ENCODE data around the gene N4BP3.

N4BP3 gene

DNA sequence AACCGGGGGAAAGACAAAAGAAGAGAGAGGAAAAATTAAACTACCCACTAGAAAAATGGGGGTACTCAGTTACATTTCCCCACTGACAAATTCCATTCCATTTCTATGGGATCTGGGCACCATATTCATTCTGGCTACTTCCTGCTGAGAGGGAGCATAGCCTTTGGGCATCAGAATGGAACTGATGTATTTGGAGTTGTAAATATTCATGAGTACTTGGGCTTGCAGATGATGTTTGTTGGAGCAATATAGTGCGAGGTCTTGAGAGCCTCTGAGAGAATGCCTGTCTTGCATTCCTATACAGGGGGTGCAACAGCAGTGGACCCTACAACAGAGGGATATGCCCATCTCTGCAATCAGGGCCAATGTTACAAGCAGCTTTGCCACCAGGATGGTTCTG, 57.1 kb downstream of the N4BP3 start:
- Histone ChIP-seq H3K4me1 (ENCODE audit: insufficient read depth, low read length) (no peaks in the 10 kb centered on the region), H3K79me2 (ENCODE audit: insufficient read depth, low read length) (no peaks in the 10 kb centered on the region), H3K9ac (ENCODE audit: low read depth, low read length) (no peak overlapping the region), H3K27me3 (ENCODE audit: insufficient read depth, low read length, poor library complexity) (no peaks in the 10 kb centered on the region), H3K4me2 (ENCODE audit: insufficient read depth, low read length) (no peak overlapping the region), H4K20me1 (ENCODE audit: insufficient read depth, low read length) (no peaks in the 10 kb centered on the region), H3K36me3 (ENCODE audit: insufficient read depth, low read length) (no peaks in the 10 kb centered on the region), H3K27ac (ENCODE audit: low read length) (no peak overlapping the region), H2AFZ (ENCODE audit: low read depth, low read length) (no peak overlapping the region), H3K9me3 (ENCODE audit: insufficient read depth, low read length, severe bottlenecking) (no peaks in the 10 kb centered on the region), H3K4me3 (ENCODE audit: low read depth in 1 of 2, low read length in 2 of 2) (no peak overlapping the region)
- TF ChIP-seq EZH2 (IDR thresholded peaks at IDR 0.05; ENCODE audit: borderline replicate concordance, low read depth, low read length, severe bottlenecking), result no peak
- TF ChIP-seq, protein P1, sequence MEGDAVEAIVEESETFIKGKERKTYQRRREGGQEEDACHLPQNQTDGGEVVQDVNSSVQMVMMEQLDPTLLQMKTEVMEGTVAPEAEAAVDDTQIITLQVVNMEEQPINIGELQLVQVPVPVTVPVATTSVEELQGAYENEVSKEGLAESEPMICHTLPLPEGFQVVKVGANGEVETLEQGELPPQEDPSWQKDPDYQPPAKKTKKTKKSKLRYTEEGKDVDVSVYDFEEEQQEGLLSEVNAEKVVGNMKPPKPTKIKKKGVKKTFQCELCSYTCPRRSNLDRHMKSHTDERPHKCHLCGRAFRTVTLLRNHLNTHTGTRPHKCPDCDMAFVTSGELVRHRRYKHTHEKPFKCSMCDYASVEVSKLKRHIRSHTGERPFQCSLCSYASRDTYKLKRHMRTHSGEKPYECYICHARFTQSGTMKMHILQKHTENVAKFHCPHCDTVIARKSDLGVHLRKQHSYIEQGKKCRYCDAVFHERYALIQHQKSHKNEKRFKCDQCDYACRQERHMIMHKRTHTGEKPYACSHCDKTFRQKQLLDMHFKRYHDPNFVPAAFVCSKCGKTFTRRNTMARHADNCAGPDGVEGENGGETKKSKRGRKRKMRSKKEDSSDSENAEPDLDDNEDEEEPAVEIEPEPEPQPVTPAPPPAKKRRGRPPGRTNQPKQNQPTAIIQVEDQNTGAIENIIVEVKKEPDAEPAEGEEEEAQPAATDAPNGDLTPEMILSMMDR (IDR thresholded peaks at IDR 0.05; ENCODE audit: borderline replicate concordance, extremely low read depth, low read length, poor library complexity, severe bottlenecking), result no peak
- DNase-seq (no peak), ATAC-seq (ENCODE audit: insufficient read depth, low read depth) (no peak)

- Histone ChIP-seq H3K9ac (ENCODE audit: low read depth, low read length) (no peak overlapping the region), H3K4me3 (ENCODE audit: low read depth in 1 of 2, low read length in 2 of 2) (no peak overlapping the region), H3K4me1 (ENCODE audit: insufficient read depth, low read length) (no peaks in the 10 kb centered on the region), H3K79me2 (ENCODE audit: insufficient read depth, low read length) (no peaks in the 10 kb centered on the region), H3K4me2 (ENCODE audit: insufficient read depth, low read length) (no peak overlapping the region), H3K36me3 (ENCODE audit: insufficient read depth, low read length) (no peaks in the 10 kb centered on the region), H2AFZ (ENCODE audit: low read depth, low read length) (no peak overlapping the region), H4K20me1 (ENCODE audit: insufficient read depth, low read length) (no peaks in the 10 kb centered on the region), H3K27me3 (ENCODE audit: insufficient read depth, low read length, poor library complexity) (no peaks in the 10 kb centered on the region), H3K9me3 (ENCODE audit: insufficient read depth, low read length, severe bottlenecking) (no peaks in the 10 kb centered on the region), H3K27ac (ENCODE audit: low read length) (no peak overlapping the region)
- TF ChIP-seq EZH2 (IDR thresholded peaks at IDR 0.05; ENCODE audit: borderline replicate concordance, low read depth, low read length, severe bottlenecking), result no peak
- TF ChIP-seq, protein P1 (IDR thresholded peaks at IDR 0.05; ENCODE audit: borderline replicate concordance, extremely low read depth, low read length, poor library complexity, severe bottlenecking), result no peak
- DNase-seq, result no peak
- ATAC-seq (ENCODE audit: insufficient read depth, low read depth), result no peak
Observed at GRCh38 chr5:178174456-178174855, 61.1 kb downstream of the N4BP3 start.

Measured in DND-41 (cell line).